HL-60/S4 treated with retinoic acid at 250 ng/mL for 4 days and 3 days (cell line): ENCODE results near the gene TEX9.
"Not testable (repeated sequence)": the region's sequence is repeated elsewhere in the genome, so short reads cannot be mapped to it uniquely, and the experiment has no call there.

Source experiments
- in situ Hi-C: fragments of 300-500 bp; cut with MboI; formaldehyde crosslinking; loops from 2 replicates; pipeline ENCODE4 v1.7.0; 2022; ENCODE audit warnings: low sequenced_read_pairs

The TEX9 gene

GRCh38 chr15:56365075-56365711 is at the start of gene TEX9:
Gene TEX9, plus strand, starts transcription at chr15:56365426. Its CDS starts 25 bp downstream, at chr15:56365451.
- in situ Hi-C loops = no loop called here

DNA sequence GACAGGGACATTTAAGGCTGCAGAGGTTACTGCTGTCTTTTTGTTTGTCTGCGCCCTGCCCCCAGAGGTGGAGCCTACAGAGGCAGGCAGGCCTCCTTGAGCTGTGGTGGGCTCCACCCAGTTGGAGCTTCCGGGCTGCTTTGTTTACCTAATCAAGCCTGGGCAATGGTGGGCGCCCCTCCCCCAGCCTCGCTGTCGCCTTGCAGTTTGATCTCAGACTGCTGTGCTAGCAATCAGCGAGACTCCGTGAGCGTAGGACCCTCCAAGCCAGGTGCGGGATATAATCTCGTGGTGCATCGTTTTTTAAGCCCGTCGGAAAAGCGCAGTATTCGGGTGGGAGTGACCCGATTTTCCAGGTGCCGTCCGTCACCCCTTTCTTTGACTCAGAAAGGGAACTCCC is 48.7 kb upstream of the TEX9 start:
- in situ Hi-C loops = not testable (repeated sequence)

DNA sequence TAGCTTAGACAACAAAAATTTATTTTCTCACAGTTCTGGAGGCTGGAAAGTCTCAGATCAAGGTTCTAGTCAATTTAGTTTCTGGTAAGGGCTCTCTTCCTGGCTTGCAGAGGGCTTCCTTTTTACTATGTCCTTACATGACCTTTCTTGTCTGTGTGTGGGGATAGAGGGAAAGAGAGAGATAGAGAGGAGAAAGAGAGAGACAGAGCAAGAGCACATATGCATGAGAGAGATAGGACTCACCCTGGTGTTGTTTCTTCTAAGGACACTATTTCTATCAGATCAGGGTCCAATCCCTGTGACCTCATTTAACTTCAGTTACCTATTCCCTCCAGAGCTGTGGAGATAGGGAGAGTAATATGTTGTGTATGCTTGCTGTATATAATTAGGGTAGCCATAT is 44.9 kb upstream of the TEX9 start:
- in situ Hi-C loops = no loop called here

DNA sequence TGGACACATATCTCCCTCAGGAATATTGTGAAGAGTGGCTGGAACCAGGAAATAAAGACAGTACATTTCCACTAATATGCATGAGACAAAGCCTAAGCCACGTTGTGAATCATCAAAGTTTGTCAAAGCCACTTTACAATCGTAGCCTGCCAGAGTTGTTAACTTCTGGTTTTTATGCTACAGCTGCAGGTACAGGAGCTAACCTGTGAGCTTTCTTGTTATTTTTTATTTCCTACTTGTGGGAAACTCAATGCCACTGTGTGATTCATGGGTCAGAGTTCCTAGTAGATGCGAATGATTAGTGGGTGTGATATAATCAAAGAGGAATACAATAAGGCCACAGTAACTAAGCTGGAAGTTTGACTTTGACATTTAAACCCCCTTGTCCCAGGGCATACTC is 44.4 kb upstream of the TEX9 start:
- in situ Hi-C loops = no loop called here

- in situ Hi-C loops = no loop called here
Measured at GRCh38 chr15:56322444-56322843, 42.8 kb upstream of the TEX9 start.

DNA sequence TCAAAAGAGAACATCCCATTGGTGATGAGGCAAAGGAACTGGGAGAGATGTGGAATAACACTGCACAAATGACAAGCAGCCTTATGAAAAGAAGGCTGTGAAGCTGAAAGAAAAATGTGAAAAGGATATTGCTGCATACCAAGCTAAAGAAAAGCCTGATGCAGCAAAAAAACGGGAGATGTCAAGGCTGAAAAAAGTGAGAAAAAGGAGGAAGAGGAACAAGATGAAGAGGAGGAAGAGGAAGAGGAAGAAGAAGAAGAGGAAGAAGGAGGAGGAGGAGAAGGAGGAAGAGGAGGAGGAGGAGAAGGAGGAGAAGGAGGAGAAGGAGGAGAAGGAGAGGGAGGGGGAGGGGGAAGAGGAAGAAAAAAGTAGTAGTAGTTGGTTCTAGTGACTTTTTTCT is 41.8 kb upstream of the TEX9 start:
- in situ Hi-C loops = no loop called here

DNA sequence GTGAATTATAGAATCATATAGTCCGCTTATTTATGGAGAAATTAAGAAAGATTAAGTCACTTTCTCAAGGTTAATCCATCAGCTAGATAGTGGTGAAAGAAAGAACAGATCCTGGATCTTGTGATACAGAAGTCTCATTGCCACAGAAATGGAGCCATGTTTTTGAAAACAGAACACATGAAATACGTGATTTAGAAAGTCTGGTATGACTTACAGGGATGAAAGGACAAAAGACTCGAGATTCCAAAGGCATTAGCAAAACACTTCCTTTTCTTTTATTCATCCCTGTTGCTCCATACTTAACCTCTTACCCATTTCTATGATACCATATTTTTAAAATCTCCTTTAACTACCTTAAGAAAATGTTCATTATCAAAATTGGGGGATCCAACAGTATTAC is 40.0 kb upstream of the TEX9 start:
- in situ Hi-C loops = no loop called here

DNA sequence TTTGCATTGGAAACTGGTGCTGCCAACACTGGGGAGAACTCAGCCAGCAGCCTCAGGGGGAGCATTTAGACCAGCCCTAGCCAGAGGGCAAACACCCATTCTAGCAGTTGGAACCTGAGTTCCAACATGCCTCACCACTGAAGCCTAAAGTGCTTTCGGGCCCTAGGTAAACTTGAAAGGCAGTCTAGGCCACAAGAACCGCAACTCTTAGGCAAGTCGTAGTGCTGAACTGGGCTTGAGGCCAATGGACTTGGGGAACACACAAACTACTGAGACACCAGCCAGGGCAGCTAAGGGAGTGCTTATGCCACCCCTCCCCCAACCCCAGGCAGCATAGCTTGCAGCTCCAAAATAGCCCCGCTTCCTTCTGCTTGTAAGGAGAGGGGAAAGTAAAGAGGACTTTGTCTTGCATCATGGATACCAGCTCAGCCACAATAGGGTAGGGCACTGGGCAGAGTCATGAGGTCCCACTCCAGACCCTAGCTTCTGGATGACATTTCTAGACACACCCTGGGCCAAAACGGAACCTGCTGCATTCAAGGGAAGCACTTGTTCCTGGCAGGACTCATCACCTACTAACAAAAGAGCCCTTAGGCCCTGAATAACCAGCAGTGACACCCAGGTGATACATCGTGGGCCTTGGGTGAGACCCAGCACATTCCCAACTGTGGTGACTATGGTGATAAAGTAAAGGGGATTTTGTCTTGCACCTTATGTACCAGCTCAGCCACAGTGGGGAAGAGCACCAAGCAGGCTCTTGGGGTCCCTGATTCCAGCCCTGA is 37.3 kb upstream of the TEX9 start:
- in situ Hi-C loops = no loop called here

DNA sequence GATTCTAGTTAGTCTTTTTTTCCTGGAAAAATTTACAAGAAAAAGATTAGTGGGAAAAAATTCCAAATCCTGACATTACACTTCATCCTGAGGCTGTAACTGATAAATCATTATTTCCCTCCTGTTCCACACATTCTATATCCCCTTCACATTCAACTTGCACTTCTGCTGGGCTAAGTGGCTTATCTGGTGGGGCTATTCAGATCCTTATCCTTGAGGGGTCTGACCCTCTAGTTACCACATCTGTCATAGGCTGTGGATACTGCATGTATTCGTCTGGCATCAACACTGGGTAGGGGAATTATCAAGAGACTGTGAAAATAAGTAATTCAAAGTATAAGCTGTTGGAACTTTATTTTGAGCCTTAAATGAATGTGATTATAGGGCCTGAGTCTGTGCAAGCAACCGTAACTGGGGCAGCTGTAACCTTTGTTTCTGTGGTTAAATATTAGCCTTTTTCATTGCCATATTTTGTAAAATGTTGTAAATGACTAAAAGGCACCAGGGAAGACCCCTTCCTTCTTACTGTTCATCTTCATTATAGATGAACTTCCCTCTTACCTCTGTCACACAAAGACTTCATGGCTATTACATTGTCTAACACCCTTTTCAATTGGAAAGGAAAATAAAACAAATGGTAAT is 28.0 kb upstream of the TEX9 start:
- in situ Hi-C loops = no loop called here

- in situ Hi-C loops = no loop called here
Measured at GRCh38 chr15:56339594-56339993, 25.6 kb upstream of the TEX9 start.

DNA sequence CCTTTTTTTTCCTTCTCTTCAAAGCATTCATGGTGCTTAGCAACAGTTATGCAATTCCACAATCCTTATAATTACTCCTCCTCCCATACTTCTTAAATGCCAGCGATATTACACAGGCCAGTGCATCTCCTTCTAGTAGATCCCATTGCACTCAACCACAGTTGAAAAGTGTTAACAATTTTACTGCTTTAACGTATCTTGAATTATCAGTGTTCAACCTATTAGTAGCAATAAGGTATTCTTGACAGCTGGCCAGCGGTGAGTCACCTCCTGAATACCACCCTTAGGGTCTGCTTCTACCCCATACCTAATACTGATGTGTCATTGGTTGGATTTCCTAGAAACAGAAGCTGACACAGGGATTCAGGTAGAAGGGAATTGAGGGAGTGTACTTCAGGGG is 24.0 kb upstream of the TEX9 start:
- in situ Hi-C loops = no loop called here

DNA sequence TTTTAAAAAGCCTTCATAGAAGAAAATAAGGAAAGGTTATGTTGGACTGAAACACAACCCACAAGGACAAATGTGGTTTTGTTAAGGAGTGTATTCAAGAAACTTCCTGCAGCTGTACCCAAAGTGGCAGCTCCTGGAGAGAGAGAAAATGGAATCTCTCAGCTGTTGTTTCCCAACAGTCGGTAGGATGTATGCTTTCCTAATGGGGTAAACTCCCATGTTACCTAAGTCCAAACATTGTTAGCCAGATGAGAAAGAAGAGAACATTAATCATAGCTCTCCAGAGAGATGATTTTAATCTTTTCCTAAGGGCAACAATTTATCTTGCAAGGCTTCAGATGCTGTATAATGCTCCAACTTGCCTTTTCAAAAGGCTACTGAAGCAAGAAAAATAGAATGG is 22.6 kb upstream of the TEX9 start:
- in situ Hi-C loops = no loop called here

- in situ Hi-C loops = no loop called here
Measured at GRCh38 chr15:56343879-56344278, 21.3 kb upstream of the TEX9 start.

DNA sequence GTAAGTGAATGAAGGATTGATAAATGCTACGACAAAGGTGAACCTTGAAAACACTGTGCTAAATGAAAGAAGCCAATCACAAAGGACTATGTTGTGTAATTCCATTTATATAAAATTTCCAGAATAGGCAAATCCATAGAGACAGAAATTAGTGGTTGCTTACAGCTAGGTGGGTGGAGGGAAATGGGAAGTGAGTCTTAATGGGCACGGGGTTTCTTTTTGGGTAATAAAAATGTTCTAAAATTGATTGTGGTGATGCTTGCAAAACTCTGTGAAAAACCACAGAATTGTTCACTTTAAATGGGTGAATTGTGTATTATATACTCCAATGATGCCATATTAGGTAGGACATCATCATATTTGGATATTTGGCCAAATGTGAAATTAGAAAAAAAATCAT is 20.9 kb upstream of the TEX9 start:
- in situ Hi-C loops = no loop called here

DNA sequence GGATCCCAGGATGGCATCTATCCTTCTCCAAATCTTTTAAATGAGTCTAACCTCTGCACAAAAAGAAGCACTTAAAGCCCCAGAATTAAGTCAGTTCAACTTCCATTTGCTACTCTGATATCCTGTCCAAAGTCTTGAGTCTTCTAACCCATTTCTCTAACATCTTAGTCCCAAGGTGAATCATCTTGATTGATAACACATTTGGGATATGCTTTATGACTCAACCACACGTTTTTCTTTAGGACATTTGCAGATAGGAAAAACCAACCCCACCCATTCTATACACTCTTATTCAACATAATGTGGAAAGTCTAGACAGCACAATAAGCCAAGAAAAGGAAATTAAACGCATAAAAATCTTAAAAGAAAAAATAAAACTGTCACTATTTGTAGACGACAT is 18.8 kb upstream of the TEX9 start:
- in situ Hi-C loops = no loop called here

DNA sequence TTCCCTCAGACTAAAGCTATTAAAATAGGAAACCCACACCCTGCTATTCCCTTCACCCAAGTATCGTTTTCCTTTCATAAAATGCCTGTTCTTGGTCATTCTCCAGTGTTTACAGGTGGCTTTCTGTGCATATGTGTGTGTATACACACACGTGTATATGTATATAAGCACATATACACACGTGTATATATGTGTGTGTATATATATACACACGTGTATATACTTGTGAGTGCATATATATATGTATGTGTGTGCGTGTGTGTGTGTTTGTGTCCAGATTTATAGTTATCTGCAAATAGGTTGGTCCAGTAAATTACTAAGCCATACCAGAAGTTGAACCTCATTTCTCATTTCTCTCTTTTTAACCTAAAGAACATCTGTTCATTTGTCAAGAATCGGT is 15.7 kb upstream of the TEX9 start:
- in situ Hi-C loops = no loop called here

DNA sequence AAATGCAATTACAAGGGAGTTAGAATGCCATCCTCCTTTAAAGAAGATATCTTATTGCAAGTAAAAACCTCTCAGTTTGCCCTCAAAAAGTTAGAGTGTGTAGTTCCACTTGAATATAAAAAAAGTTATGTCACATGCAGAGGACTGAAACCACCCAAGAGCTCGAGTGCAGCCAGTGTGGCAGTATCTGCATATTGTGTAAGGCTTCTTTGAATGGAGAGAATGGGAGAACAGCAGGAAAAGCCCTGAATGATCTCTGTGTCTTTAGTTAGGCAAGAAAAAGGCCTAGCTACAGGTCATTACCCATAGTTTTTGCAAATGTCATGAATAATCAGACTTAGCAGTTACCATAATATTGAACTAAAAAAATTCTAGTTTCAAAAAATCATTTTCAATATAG is 13.9 kb upstream of the TEX9 start:
- in situ Hi-C loops = no loop called here

DNA sequence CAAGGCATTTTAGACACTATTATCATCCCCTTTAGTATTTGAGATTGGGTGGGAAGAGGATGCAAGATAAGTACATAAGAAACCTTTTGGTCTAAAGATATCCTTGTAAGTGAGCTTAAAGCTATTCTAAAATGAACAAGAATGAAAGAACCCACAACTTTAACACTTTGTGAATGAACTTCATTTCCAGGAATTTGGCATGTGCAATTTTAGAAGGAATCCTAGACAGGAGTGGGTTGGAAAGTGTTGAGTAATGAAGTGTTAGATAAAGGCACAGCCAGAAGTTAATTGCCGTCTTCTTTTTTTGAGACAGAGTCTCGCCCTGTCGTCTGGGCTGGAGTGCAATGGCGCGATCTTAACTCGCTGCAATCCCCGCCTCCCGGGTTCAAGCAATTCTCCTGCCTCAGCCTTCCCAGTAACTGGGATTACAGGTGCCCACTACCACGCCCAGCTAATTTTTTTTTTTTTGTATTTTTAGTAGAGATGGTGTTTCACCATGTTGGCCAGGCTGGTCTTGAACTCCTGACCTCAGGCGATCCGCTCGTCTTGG is 13.2 kb upstream of the TEX9 start:
- in situ Hi-C loops = no loop called here

DNA sequence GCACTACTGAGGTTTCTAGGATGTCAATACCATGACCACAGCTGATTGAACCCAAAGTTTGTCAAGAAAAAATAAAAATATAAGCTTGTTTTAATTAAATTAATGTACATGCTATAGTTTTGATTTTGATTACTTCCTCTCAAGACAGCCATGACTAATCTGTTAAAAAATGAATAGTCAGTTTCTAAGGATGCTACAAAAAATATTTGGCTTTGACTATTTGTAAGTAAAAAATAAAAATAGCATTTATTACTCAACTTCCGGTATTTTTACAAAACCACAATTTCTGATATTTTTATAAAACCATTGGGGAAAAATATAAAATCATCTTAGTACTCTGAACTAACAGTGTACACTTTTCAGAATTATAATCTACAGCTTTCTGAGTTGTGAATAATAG is 12.1 kb upstream of the TEX9 start:
- in situ Hi-C loops = no loop called here

GRCh38 chr15:56353740-56354139 is 11.5 kb upstream of the TEX9 start:
- in situ Hi-C loops = no loop called here

DNA sequence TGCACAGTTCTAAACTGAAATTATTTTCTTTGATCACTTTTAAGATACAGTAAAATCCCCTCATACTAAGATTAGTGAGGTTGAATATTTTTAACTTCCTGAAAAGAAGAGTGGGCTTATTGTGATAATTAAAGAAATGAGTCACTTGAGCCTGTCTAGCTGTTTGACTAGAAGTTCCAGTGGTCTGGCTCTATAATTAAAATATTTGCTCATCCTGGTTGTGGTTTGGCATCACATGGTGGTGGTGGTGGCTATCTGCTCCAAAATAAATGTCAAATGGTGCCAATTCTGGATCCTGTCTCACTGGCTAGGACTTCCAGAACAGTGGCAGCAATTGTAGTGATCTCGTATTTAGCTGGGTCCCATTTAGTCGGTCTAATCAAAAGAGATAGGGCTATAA is 8.6 kb upstream of the TEX9 start:
- in situ Hi-C loops = no loop called here

- in situ Hi-C loops = no loop called here
Measured at GRCh38 chr15:56358604-56359003, 6.6 kb upstream of the TEX9 start.
